Anterior cingulate cortex (tissue), 58 donors: ENCODE measurements around the gene C10orf90.
"Not testable (repeated sequence)": the region's sequence is repeated elsewhere in the genome, so short reads cannot be mapped to it uniquely, and the experiment has no call there.

Experiments
- DNase-seq, 58 donors: peaks; one replicate each; lab custom pipeline; 2025; lab: John Stamatoyannopoulos, UW

Gene C10orf90

GRCh38 chr10:126561921-126562680 is 108.4 kb downstream of the C10orf90 start:
- DNase-seq: no peak

- peak in 50 of 58 donors; percentile 22 to 93 (median 62) for DNase-seq
Observed at GRCh38 chr10:126561294-126561920, 109.1 kb downstream of the C10orf90 start.

GRCh38 chr10:126558881-126559280 is 111.6 kb downstream of the C10orf90 start:
- DNase-seq: no peak

- DNase-seq: no peak
Observed at GRCh38 chr10:126551202-126551601, 119.3 kb downstream of the C10orf90 start.

GRCh38 chr10:126550586-126550985 is 119.9 kb downstream of the C10orf90 start:
- not testable (repeated sequence) for DNase-seq

GRCh38 chr10:126549344-126549743 is 121.1 kb downstream of the C10orf90 start:
- no peak for DNase-seq

GRCh38 chr10:126544565-126544964 is 125.9 kb downstream of the C10orf90 start:
- DNase-seq: no peak

- DNase-seq: peak in 1 of 58 donors; percentile 14
Observed at GRCh38 chr10:126538439-126539135, 131.9 kb downstream of the C10orf90 start.

- no peak for DNase-seq
Observed at GRCh38 chr10:126536656-126537055, 133.8 kb downstream of the C10orf90 start.

- DNase-seq: no peak
Observed at GRCh38 chr10:126536148-126536547, 134.3 kb downstream of the C10orf90 start.

GRCh38 chr10:126533644-126534043 is 136.8 kb downstream of the C10orf90 start:
- DNase-seq: no peak

GRCh38 chr10:126528315-126528835 is 142.1 kb downstream of the C10orf90 start:
- no peak for DNase-seq

GRCh38 chr10:126527645-126528314 is 142.7 kb downstream of the C10orf90 start:
- DNase-seq: no peak

- peak in 25 of 58 donors; percentile 1 to 59 (median 23) for DNase-seq
Observed at GRCh38 chr10:126525326-126525725, 145.2 kb downstream of the C10orf90 start.

GRCh38 chr10:126524526-126524925 is 146.0 kb downstream of the C10orf90 start:
- no peak for DNase-seq

- no peak for DNase-seq
Observed at GRCh38 chr10:126523071-126523470, 147.4 kb downstream of the C10orf90 start.

- DNase-seq: no peak
Observed at GRCh38 chr10:126521399-126521798, 149.1 kb downstream of the C10orf90 start.

- no peak for DNase-seq
Observed at GRCh38 chr10:126520751-126521317, 149.7 kb downstream of the C10orf90 start.

- DNase-seq: no peak
Observed at GRCh38 chr10:126519992-126520391, 150.5 kb downstream of the C10orf90 start.

- no peak for DNase-seq
Observed at GRCh38 chr10:126519185-126519584, 151.3 kb downstream of the C10orf90 start.
